PC-9 (cell line): ENCODE results near the gene TSPAN31. TPM values are rescaled to one million over a fixed set of nuclear protein-coding genes. Genes with fewer than 3 reads are reported as not detected.

Experiments
- BruUV-seq: library from RNA; stranded (reverse); fragments of 400-500 nt; replicated peaks from 2 replicates; lab custom pipeline; 2021; lab: Mats Ljungman, UMichigan
- CTCF ChIA-PET: fragments of 300-600 bp; sonication (Branson Sonifier 250); formaldehyde crosslinking; loops from one replicate; lab custom pipeline; 2022; ENCODE audit warnings: antibody characterized with exemption; lab: Charles Lee
- POLR2A ChIA-PET: fragments of 300-600 bp; sonication (Branson Sonifier 250); formaldehyde crosslinking; loops from one replicate; lab custom pipeline; 2022; ENCODE audit warnings: antibody characterized with exemption; ENCODE audit not compliant: unreplicated experiment; lab: Charles Lee
- DNase-seq, 2 experiments: peaks; one replicate each; pipeline versions ENCODE4 v3.0.0 to v3.0.0-alpha.2; 2015 to 2022; ENCODE audit warnings: mixed read lengths in 1 of 2
- H2AFZ ChIP-seq: fragments of 200-600 bp; sonication (generic); 2 replicates; pipeline ENCODE4 v1.8.1; 2017; ENCODE audit warnings: antibody characterized with exemption
- H3F3A ChIP-seq: fragments of 200-600 bp; sonication (generic); 2 replicates; pipeline ENCODE4 v1.8.1; 2017; ENCODE audit warnings: antibody characterized with exemption, mild to moderate bottlenecking, low read depth; ENCODE audit not compliant: insufficient read depth
- H3K27ac ChIP-seq: fragments of 200-600 bp; sonication (generic); 2 replicates; pipeline ENCODE4 v1.6.1; 2016; ENCODE audit warnings: mixed run types
- H3K27me3 ChIP-seq: fragments of 200-600 bp; sonication (generic); 2 replicates; pipeline ENCODE4 v1.6.1; 2016; ENCODE audit warnings: low read depth, mixed run types; ENCODE audit not compliant: insufficient read depth
- H3K36me3 ChIP-seq: fragments of 200-600 bp; sonication (generic); 2 replicates; pipeline ENCODE4 v1.6.1; 2016; ENCODE audit warnings: low read depth, mixed run types
- H3K4me1 ChIP-seq: fragments of 200-600 bp; sonication (generic); replicated peaks from 2 replicates; pipeline ENCODE4 v1.6.1; 2016; ENCODE audit warnings: mixed run types; ENCODE audit not compliant: insufficient read depth
- H3K4me2 ChIP-seq: fragments of 200-600 bp; sonication (generic); 2 replicates; pipeline ENCODE4 v1.6.1; 2017; ENCODE audit warnings: mixed run types
- H3K4me3 ChIP-seq: fragments of 200-600 bp; sonication (generic); 2 replicates; pipeline ENCODE4 v1.6.1; 2016; ENCODE audit warnings: mixed run types
- H3K79me2 ChIP-seq: fragments of 200-600 bp; sonication (generic); 2 replicates; pipeline ENCODE4 v1.6.1; 2017; ENCODE audit warnings: low read depth, mixed run types
- H3K9me2 ChIP-seq: fragments of 200-600 bp; sonication (generic); 2 replicates; pipeline ENCODE4 v1.8.1; 2017; ENCODE audit warnings: mild to moderate bottlenecking; ENCODE audit not compliant: insufficient read depth
- H3K9me3 ChIP-seq: fragments of 200-600 bp; sonication (generic); 2 replicates; pipeline ENCODE4 v1.8.1; 2016; ENCODE audit warnings: low read depth; ENCODE audit not compliant: insufficient read depth
- H4K20me1 ChIP-seq: fragments of 200-600 bp; sonication (generic); 2 replicates; pipeline ENCODE4 v1.8.1; 2017; ENCODE audit not compliant: insufficient read depth
- CTCF ChIP-seq: fragments of 200-600 bp; sonication (generic); conservative IDR thresholded peaks from 2 replicates; pipeline ENCODE4 v1.6.1; 2017; ENCODE audit warnings: mixed run types, antibody characterized with exemption, mild to moderate bottlenecking, moderate library complexity
- EZH2 ChIP-seq: fragments of 200-600 bp; sonication (generic); IDR thresholded peaks from 2 replicates; pipeline ENCODE4 v1.8.0; 2017; ENCODE audit warnings: antibody characterized with exemption, low read depth
- intact Hi-C: fragments of 100-400 bp; cut with micrococcal nuclease; formaldehyde crosslinking; loops from one replicate; pipeline ENCODE4 v1.10.0; 2022; ENCODE audit not compliant: unreplicated experiment
- total RNA-seq: library from RNA; stranded (reverse); gene quantifications from 2 replicates; pipeline ENCODE4 v1.2.3, GENCODE V29; 2021

Gene TSPAN31
- total RNA-seq, 1 experiment from 2014 or later = 18.2 TPM

- Histone ChIP-seq H3K9me3 (no peaks in the 10 kb centered on the region), H4K20me1 (no peaks in the 10 kb centered on the region), H3K4me1 (no peaks in the 10 kb centered on the region), H3K36me3 (no peaks in the 10 kb centered on the region), H3K4me3 (no peak overlapping the region), H3K27me3 (peaks cover 9% of the 10 kb centered on the region; the same call in 1 of the 2 replicates), H2AFZ (no peak overlapping the region), H3F3A (no peaks in the 10 kb centered on the region), H3K9me2 (no peaks in the 10 kb centered on the region), H3K79me2 (no peaks in the 10 kb centered on the region), H3K27ac (no peak overlapping the region), H3K4me2 (no peak overlapping the region)
- intact Hi-C loops = loop anchor here (2.0 to 10.0 kb wide), 2 partner anchors 17 to 133 kb away; partner anchors contain the start of genes PIP4K2C and TSPAN31
- no TSS peak for BruUV-seq
- CTCF ChIA-PET = no interaction called here
- TF ChIP-seq CTCF (no peak), EZH2 (no peak)
- DNase-seq = no peak
- POLR2A ChIA-PET = no interaction called here
These were observed 17.0 kb upstream of the TSPAN31 start for GRCh38 chr12:57727758-57728395.

DNA sequence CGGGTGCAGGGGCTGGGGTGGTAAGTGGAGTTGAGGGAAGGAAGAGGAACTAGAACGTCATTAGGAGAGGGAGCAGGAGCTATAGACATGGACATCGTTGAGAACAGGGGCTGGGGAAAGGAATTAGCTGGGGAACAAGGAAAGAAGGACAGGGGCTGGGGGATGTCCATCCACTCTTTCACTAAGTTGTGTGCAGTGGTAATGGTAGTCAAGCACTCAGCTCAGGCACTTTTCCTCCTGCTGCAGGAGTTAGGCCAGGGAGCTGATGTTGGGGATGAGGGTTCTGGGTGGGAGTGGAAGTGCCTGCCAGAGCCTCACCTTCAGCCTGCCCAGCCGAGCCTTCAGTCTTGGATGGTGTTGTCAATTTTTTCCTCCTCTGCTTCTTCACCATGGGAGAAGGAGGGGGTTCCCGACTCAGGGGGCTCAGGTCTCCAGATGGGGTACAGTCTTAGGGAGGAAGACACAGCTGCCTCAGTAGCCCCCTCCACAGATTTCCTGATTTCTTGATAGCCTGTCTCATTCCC is 15.5 kb upstream of the TSPAN31 start:
- intact Hi-C loops = loop anchor here (10.0 kb wide), 1 partner anchor 135 kb away; the partner anchor contains the start of gene PIP4K2C
- Histone ChIP-seq H3K4me2 (no peak overlapping the region), H3K36me3 (no peaks in the 10 kb centered on the region), H3K4me1 (no peaks in the 10 kb centered on the region), H3K27ac (no peak overlapping the region), H3K9me2 (no peaks in the 10 kb centered on the region), H3F3A (no peaks in the 10 kb centered on the region), H2AFZ (no peak overlapping the region), H3K9me3 (no peaks in the 10 kb centered on the region), H3K79me2 (no peaks in the 10 kb centered on the region), H4K20me1 (no peaks in the 10 kb centered on the region), H3K27me3 (peaks cover 9% of the 10 kb centered on the region; the same call in 1 of the 2 replicates), H3K4me3 (no peak overlapping the region)
- TF ChIP-seq CTCF (no peak), EZH2 (no peak)
- ChIA-PET POLR2A (no interaction called here), CTCF (no interaction called here)
- no peak for DNase-seq
- BruUV-seq = no TSS peak

DNA sequence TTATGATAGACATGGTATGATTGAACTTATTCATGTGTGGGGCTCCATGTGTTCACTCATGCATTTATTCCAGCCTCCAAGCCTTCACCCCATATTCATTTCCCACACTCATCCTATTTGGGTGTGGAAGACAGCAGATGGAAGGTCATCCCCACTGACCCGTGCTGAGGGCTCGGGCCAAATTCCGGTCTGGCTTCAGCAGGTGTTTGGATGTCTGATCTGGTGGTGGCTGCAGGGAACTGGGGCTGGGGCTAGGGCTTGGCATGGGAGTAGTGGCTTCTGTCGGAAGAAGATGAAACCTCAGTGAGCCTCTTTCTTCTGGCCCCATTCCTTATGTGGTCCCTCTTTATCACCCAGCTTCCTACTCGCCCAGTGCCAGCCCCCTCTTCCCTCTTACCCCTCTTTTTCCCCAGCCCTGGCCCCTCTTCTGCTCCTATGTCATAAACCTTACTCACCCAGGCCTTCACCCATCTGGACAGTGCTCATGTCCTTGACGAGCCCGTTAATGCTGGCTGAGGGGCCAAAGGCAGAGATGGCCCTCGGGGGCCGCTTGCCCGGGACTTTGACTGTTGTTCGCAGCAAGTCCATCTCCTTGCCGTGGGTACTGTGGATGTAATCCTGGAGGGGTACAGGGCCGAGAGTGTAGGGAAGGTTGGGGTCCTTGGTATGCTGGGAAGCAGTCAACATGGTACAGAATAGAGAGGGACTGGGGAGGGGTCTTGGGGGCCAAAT is 14.3 kb upstream of the TSPAN31 start:
- Histone ChIP-seq H3K4me3 (no peak overlapping the region), H3K36me3 (no peaks in the 10 kb centered on the region), H3F3A (no peaks in the 10 kb centered on the region), H3K79me2 (no peaks in the 10 kb centered on the region), H3K4me2 (no peak overlapping the region), H3K27ac (no peak overlapping the region), H4K20me1 (no peaks in the 10 kb centered on the region), H3K9me3 (no peaks in the 10 kb centered on the region), H3K9me2 (no peaks in the 10 kb centered on the region), H2AFZ (no peak overlapping the region), H3K27me3 (peaks cover 9% of the 10 kb centered on the region), H3K4me1 (no peaks in the 10 kb centered on the region)
- DNase-seq = no peak
- TF ChIP-seq EZH2 = no peak
- no peak for TF ChIP-seq CTCF
- no TSS peak for BruUV-seq
- ChIA-PET CTCF (no interaction called here), POLR2A (no interaction called here)
- intact Hi-C loops = no loop called here
